GM12878 (cell line): ENCODE measurements around the gene EVA1A. TPM values are rescaled to one million over a fixed set of nuclear protein-coding genes. Genes with fewer than 3 reads are reported as not detected.

Source experiments
- ATAC-seq: fragments of 200-7000 bp; cut with Tn5 transposase; 3 replicates; pipeline ENCODE4 v1.9.1; 2020; ENCODE audit warnings: mild to moderate bottlenecking, moderate library complexity
- BruUV-seq: library from RNA; stranded (reverse); fragments of 400-500 nt; replicated peaks from 2 replicates; lab custom pipeline; 2021; lab: Mats Ljungman, UMichigan
- CTCF ChIA-PET: fragments of 300-600 bp; sonication (Branson Sonifier 250); formaldehyde crosslinking; extraction: SDS; loops from one replicate; lab custom pipeline; 2021; ENCODE audit warnings: inconsistent platforms; lab: Yijun Ruan, JAX
- POLR2A ChIA-PET: fragments of 350-600 bp; formaldehyde crosslinking; extraction: SDS; loops from one replicate; lab custom pipeline; 2021; ENCODE audit warnings: inconsistent platforms; lab: Charles Lee
- RAD21 ChIA-PET: fragments of 300-600 bp; sonication (Branson Sonifier 250); formaldehyde crosslinking; loops from one replicate; lab custom pipeline; 2023; ENCODE audit warnings: antibody characterized with exemption; ENCODE audit not compliant: unreplicated experiment; lab: Charles Lee
- SMC1A ChIA-PET: fragments of 300-600 bp; sonication (Branson Sonifier 250); formaldehyde crosslinking; loops from one replicate; lab custom pipeline; 2023; ENCODE audit not compliant: unreplicated experiment, uncharacterized antibody; lab: Charles Lee
- DNase-seq: peaks from one replicate; pipeline ENCODE4 v3.0.0-alpha.2; 2011; ENCODE audit warnings: low read depth, low spot score
- FAIRE-seq: peaks from 3 replicates; lab custom pipeline; 2011; peaks lifted over from hg19 to GRCh38; lab: Jason Lieb, UNC
- H2AFZ ChIP-seq: 2 replicates; pipeline ENCODE4 v1.6.0; 2011; ENCODE audit warnings: low read depth, low read length, control low read depth; ENCODE audit not compliant: control insufficient read depth
- H3K27ac ChIP-seq: 2 replicates; pipeline ENCODE4 v1.5.1; 2011; ENCODE audit warnings: control low read depth; ENCODE audit not compliant: control insufficient read depth, insufficient read depth
- H3K27me3 ChIP-seq, 2 experiments: replicated peaks in 1 of 2; 2 replicates each; pipeline versions ENCODE4 v1.6.0 to v1.6.1; 2011; ENCODE audit warnings: low read length in 1 of 2; ENCODE audit not compliant: control insufficient read depth in 2 of 2, insufficient read depth in 2 of 2
- H3K36me3 ChIP-seq, 2 experiments: 2 replicates each; pipeline ENCODE4 v1.5.1; 2011; ENCODE audit warnings: low read length in 1 of 2; ENCODE audit not compliant: control insufficient read depth in 2 of 2, insufficient read depth in 2 of 2
- H3K4me1 ChIP-seq: 2 replicates; pipeline ENCODE4 v1.6.1; 2011; ENCODE audit warnings: mild to moderate bottlenecking, low read length, moderate library complexity, mixed read lengths; ENCODE audit not compliant: control insufficient read depth, insufficient read depth
- H3K4me2 ChIP-seq: 2 replicates; pipeline ENCODE4 v1.6.0; 2011; ENCODE audit warnings: control low read depth; ENCODE audit not compliant: control insufficient read depth, insufficient read depth
- H3K4me3 ChIP-seq: fragments of 200-600 bp; sonication (generic); 2 replicates; pipeline ENCODE4 v1.5.1; 2016
- H3K79me2 ChIP-seq: 2 replicates; pipeline ENCODE4 v1.6.0; 2011; ENCODE audit warnings: low read length; ENCODE audit not compliant: control insufficient read depth, insufficient read depth
- H3K9ac ChIP-seq: 2 replicates; pipeline ENCODE4 v1.8.0; 2011; ENCODE audit warnings: low read length, control low read depth, mixed read lengths; ENCODE audit not compliant: control insufficient read depth, insufficient read depth
- H3K9me3 ChIP-seq: replicated peaks from 3 replicates; pipeline ENCODE4 v1.5.1; 2011; ENCODE audit warnings: mild to moderate bottlenecking, low read length; ENCODE audit not compliant: control insufficient read depth, insufficient read depth
- H4K20me1 ChIP-seq: 2 replicates; pipeline ENCODE4 v1.6.0; 2011; ENCODE audit not compliant: control insufficient read depth, insufficient read depth
- ATF7 ChIP-seq: fragments of 450-650 bp; IDR thresholded peaks from 2 replicates; pipeline ENCODE4 v1.6.1; 2016; ENCODE audit warnings: low read depth, mild to moderate bottlenecking
- CBFB ChIP-seq: IDR thresholded peaks from 2 replicates; pipeline ENCODE4 v1.6.1; 2016; ENCODE audit warnings: antibody characterized with exemption, low read depth
- CHD2 ChIP-seq: IDR thresholded peaks from 2 replicates; pipeline ENCODE4 v1.6.1; 2011; ENCODE audit warnings: low read depth, low read length, improper control_type of control experiment, borderline replicate concordance
- E2F8 ChIP-seq: fragments of 450-650 bp; IDR thresholded peaks from 2 replicates; pipeline ENCODE4 v1.6.1; 2018; ENCODE audit warnings: mild to moderate bottlenecking, low read depth, moderate library complexity; ENCODE audit not compliant: partially characterized antibody
- EGR1 ChIP-seq, 2 experiments: IDR thresholded peaks; 1 replicate in 1 of 2; 2 replicates in 1 of 2; pipeline ENCODE4 v1.6.1; 2011 to 2012; ENCODE audit warnings: low read depth in 2 of 2, low read length in 2 of 2, borderline replicate concordance in 1 of 2, mild to moderate bottlenecking in 1 of 2, moderate library complexity in 1 of 2
- HDGF ChIP-seq: fragments of 450-650 bp; IDR thresholded peaks from 2 replicates; pipeline ENCODE4 v1.6.1; 2016; ENCODE audit warnings: antibody characterized with exemption
- IKZF2 ChIP-seq, 2 experiments: fragments of 450-650 bp; IDR thresholded peaks; 2 replicates each; pipeline ENCODE4 v1.6.1; 2017; ENCODE audit warnings: mild to moderate bottlenecking in 2 of 2, moderate library complexity in 2 of 2
- MAX ChIP-seq: IDR thresholded peaks from 2 replicates; pipeline ENCODE4 v1.6.1; 2012; ENCODE audit warnings: low read depth, low read length, improper control_type of control experiment
- MTA2 ChIP-seq: fragments of 450-650 bp; IDR thresholded peaks from 2 replicates; pipeline ENCODE4 v1.6.1; 2016; ENCODE audit warnings: low read depth, mild to moderate bottlenecking, moderate library complexity
- NBN ChIP-seq: fragments of 450-650 bp; IDR thresholded peaks from 2 replicates; pipeline ENCODE4 v1.6.1; 2016
- NFIC ChIP-seq: IDR thresholded peaks from 2 replicates; pipeline ENCODE4 v1.6.1; 2012; ENCODE audit warnings: low read depth, mild to moderate bottlenecking, inconsistent platforms, low read length, moderate library complexity
- NRF1 ChIP-seq: conservative IDR thresholded peaks from 2 replicates; pipeline ENCODE4 v1.6.1; 2011; ENCODE audit warnings: mild to moderate bottlenecking, low read depth, low read length, improper control_type of control experiment
- PKNOX1 ChIP-seq: fragments of 450-650 bp; IDR thresholded peaks from 2 replicates; pipeline ENCODE4 v1.6.1; 2016; ENCODE audit warnings: mild to moderate bottlenecking
- POLR2AphosphoS2 ChIP-seq: IDR thresholded peaks from 2 replicates; pipeline ENCODE4 v1.6.1; 2011; ENCODE audit warnings: low read depth, mild to moderate bottlenecking, low read length, improper control_type of control experiment, moderate library complexity
- RELB ChIP-seq: fragments of 450-650 bp; IDR thresholded peaks from 2 replicates; pipeline ENCODE4 v1.6.1; 2017; ENCODE audit warnings: low read depth, mild to moderate bottlenecking, moderate library complexity
- ZNF622 ChIP-seq: fragments of 450-650 bp; IDR thresholded peaks from 2 replicates; pipeline ENCODE4 v1.6.1; 2017; ENCODE audit warnings: mild to moderate bottlenecking, inconsistent platforms
- WGBS: methylation state at CpG from one replicate; pipeline ENCODE4 v1.1.6; 2016; ENCODE audit warnings: low lambda C conversion rate; ENCODE audit not compliant: insufficient replicate concordance, insufficient coverage; ENCODE audit errors: missing lambda C conversion rate; 5-methylcytosine and 5-hydroxymethylcytosine counted together
- in situ Hi-C: fragments of 300-500 bp; cut with MboI; formaldehyde crosslinking; loops from 9 replicates; pipeline ENCODE4 v1.14.3; 2018; ENCODE audit warnings: mixed read lengths
- intact Hi-C: fragments of 100-400 bp; cut with micrococcal nuclease; formaldehyde crosslinking; loops from one replicate; pipeline ENCODE4 v1.14.2; 2022; ENCODE audit not compliant: unreplicated experiment
- polyA plus RNA-seq, 11 experiments: library from polyadenylated mRNA; depleted of rRNA in 4 of 11; unstranded in 6 of 11; stranded (reverse) in 5 of 11; fragments of >200 nt; fragmentation: Nextera tagmentation in 4 of 11; fragmentation: Illumina TruSeq in 1 of 11; extraction: Ambion mirVana in 4 of 11; extraction: Trizol in 1 of 11; gene quantifications; 1 replicate in 1 of 11; 2 replicates in 10 of 11; pipeline versions ENCODE4 v1.2.1 to v1.2.3, GENCODE V29; 2011 to 2016; ENCODE audit warnings: inconsistent platforms in 2 of 11, missing spikeins in 2 of 11, low read depth in 1 of 11
- total RNA-seq, 4 experiments: library from RNA; depleted of rRNA in 3 of 4; stranded (reverse); fragments of >200 nt in 3 of 4; fragmentation: Illumina TruSeq in 1 of 4; extraction: Trizol in 1 of 4; gene quantifications; 2 replicates each; pipeline versions ENCODE4 v1.2.1 to v1.2.3, GENCODE V29; 2013 to 2021

EVA1A gene
- total and polyA plus RNA-seq, 10 of the 15 experiments (the other 5 are each of a cell fraction or from before 2014, with no cell fraction given): 0.13 to 1.0 (median 0.34) TPM; not detected in 5

- no peak for TF ChIP-seq NFIC
- no peak for TF ChIP-seq HDGF
- TF ChIP-seq CBFB: no peak
- TF ChIP-seq PKNOX1: no peak
- TF ChIP-seq EGR1 (IDR thresholded peaks at IDR 0.05; ENCODE audit: borderline replicate concordance in 1 of 2, low read depth in 2 of 2, low read length in 2 of 2): no peak
Observed at GRCh38 chr2:75573145-75573878, 12.6 kb upstream of the EVA1A start (continued).

GRCh38 chr2:75571730-75572430, 11.1 kb upstream of the EVA1A start:
- POLR2A ChIA-PET: no interaction called here
- FAIRE-seq (no peak), DNase-seq (no peak), ATAC-seq (no peak)
- CTCF ChIA-PET: no interaction called here
- no TSS peak for BruUV-seq
- no peaks in the 10 kb centered on the region; a peak in 1 of 4 replicates for H3K27me3 ChIP-seq
- no peaks in the 10 kb centered on the region for H3K36me3 ChIP-seq
- no peaks in the 10 kb centered on the region for H4K20me1 ChIP-seq
- H3K9ac ChIP-seq: no peak overlapping the region
- no peak overlapping the region for H3K4me2 ChIP-seq
- WGBS: 7% methylated on average over 4 of the region's 4 CpGs
- H3K9me3 ChIP-seq: no peaks in the 10 kb centered on the region
- in situ Hi-C loops: no loop called here
- intact Hi-C loops: no loop called here
- no peak overlapping the region for H2AFZ ChIP-seq
- H3K4me3 ChIP-seq: no peak overlapping the region
- no peak overlapping the region for H3K27ac ChIP-seq
- RAD21 ChIA-PET: no interaction called here
- SMC1A ChIA-PET: no interaction called here
- no peaks in the 10 kb centered on the region for H3K4me1 ChIP-seq
- H3K79me2 ChIP-seq: no peaks in the 10 kb centered on the region
- TF ChIP-seq RELB (no peak), NBN (no peak), ATF7 (no peak), IKZF2 (IDR thresholded peaks at IDR 0.05) (no peak), ZNF622 (no peak), MAX (no peak), E2F8 (no peak), MTA2 (no peak), NRF1 (no peak), CHD2 (no peak), POLR2AphosphoS2 (no peak)
